Stimulated activated CD4-positive, alpha-beta T cell treated with anti-CD3 and anti-CD28 coated beads, Interleukin-15, amount 100 ng/mL, for 48 hours (primary cell): ENCODE data around the gene PLAC9.
A peak's percentile ranks its signal among the peaks of the same experiment; 100 is the strongest.
"Not testable (repeated sequence)": the region's sequence is repeated elsewhere in the genome, so short reads cannot be mapped to it uniquely, and the experiment has no call there.

ENCODE experiments used
- DNase-seq, 2 donors: peaks; one replicate each; pipeline ENCODE4 v3.0.0-alpha.2; 2020; ENCODE audit warnings: low read depth in 2 of 2

PLAC9 gene

DNA sequence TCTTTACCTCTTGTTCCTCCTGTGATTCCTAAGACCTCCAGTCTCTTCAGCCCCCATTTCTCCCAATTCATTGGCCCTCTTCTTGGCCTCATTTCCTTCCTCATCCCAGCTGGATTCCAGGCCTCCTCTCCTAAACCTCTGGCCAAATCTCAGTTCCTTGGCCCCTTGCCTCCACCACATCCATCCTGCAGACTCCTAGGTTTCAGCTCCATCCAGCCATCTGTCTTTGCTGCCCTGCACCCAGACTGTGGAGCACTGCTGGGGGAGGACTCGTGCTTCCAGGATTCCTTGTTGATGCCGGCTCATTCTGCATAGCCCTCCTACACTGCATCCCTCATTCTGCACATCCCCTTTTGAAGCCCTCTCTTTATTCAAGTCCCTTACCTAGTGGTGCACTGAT, 6.7 kb downstream of the PLAC9 start:
- no peak for DNase-seq

DNA sequence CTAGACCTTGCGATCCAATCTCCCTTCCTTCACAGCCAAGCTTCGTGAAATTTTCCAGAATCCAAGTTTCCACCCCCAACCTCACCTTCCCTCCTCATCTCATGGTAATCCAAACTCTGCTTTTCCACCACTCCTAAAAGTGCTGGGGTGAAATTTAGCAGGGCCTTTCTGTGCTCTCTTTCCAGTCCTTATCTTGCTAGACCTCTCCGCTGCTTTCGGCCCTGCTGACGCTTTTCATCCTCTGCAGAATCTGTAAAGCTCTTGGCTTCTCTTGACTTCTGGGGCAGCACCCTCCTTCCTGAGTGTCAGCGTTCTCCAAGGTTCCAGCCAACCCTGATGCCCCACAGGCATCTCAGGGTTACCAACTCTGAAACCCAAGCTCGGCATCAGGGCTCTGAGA, 7.7 kb downstream of the PLAC9 start:
- no peak for DNase-seq

- DNase-seq = no peak
These were observed 9.3 kb downstream of the PLAC9 start for GRCh38 chr10:80141696-80142460.

DNA sequence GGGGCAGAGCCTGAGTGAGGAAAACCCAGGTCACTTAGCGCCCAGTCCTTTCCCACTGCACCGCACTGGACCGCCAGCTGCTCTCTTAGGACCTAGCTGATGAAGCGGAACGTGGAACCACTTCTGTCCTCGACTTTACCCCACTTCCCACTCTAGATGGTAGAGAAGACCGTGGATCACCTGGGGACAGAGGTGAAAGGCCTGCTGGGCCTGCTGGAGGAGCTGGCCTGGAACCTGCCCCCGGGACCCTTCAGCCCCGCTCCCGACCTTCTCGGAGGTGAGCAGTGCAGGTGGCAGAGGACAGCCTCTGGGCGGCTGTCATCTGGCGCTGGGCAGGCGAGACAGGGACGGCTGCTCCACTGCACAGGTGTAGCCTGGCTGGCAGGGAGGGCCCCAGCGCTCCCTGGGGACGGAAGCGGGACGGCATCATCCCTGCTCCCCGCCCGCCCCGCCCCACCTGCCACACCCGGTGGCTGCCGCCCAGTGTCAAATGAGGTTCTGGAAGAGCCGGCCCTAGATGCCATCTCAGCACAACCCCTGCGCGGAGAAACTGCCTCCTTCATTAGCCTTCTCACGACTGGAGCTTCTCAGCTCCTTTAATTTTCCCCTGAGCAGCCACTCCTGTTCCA, 11.7 kb downstream of the PLAC9 start:
- DNase-seq = peak; percentile 10 to 14

- DNase-seq = no peak
These were observed 12.2 kb downstream of the PLAC9 start for GRCh38 chr10:80144696-80145131.

- DNase-seq = not testable (repeated sequence)
These were observed 13.1 kb downstream of the PLAC9 start for GRCh38 chr10:80145406-80146308.

- no peak for DNase-seq
These were observed 14.4 kb downstream of the PLAC9 start for GRCh38 chr10:80146918-80147317.

DNA sequence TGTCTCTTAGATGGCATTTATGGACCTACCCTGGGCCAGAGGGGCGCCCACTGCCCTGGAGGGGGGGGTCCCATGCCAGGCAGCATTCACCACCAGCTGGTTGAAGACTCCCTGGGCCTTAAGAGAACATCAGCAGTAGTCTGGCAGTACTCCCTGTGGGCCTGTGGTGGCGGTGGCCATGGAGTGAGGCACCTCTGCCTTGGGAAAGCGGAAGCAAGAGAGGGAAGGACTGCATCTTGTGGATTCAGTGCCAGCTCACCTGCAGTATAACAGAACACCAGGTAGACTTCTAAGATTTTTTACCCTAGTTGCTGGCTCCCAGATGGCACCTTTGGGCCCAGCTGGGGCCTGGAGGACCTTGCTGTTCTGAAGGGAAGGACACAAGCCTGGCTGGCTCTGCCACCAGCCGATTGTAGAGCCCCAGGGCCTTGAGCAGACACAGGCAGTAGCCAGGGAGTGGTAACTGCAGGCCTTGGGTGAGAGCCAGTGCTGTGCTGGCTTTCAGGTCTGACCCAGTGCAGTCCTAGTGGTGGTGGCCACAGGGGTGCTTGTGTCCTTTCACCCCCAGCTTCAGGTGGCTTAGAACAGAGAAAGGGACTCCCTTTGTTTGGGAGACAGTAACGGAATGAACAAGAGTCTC, 15.8 kb downstream of the PLAC9 start:
- no peak for DNase-seq

DNA sequence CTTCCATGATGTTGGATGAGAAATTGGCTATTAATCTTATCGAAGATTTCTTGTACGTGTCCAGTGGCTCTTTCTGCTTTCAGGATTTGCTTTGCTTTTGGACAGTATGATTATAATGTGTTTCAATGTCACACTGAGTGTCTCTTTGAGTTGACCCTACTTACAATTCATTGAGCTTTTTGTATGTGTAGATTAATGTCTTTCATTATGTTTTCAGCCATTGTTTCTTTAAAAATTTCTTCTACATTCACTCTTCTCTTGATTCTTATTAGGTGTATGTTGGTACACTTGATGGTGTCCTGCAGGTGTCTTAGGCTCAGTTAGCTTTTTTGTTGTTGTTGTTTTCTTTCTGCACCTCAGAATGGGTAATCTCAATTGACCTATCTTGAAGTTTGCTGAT, 16.6 kb downstream of the PLAC9 start:
- no peak for DNase-seq

DNA sequence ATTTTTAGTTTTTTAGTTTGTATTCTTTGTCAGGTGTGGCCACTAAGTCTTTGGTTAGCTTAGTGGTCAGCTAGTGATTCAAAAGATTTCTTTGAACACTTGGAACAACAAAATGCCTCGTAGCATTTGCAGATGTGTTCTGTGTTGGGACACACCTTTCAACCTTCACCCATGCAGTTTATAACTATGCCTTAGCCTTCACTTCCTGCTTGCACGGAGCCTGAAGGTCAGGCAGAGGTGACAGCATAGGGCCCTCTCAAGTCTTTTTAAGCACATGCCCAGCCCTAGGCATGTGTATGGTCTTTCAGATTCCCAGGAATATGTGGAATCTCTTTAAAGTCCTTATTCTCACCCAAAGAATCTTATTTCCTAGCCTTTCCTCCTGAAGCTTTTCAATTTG, 17.6 kb downstream of the PLAC9 start:
- DNase-seq = no peak

GRCh38 chr10:80152820-80153219, 20.3 kb downstream of the PLAC9 start:
- DNase-seq = no peak

GRCh38 chr10:80153460-80153859, 20.9 kb downstream of the PLAC9 start:
- DNase-seq = no peak

DNA sequence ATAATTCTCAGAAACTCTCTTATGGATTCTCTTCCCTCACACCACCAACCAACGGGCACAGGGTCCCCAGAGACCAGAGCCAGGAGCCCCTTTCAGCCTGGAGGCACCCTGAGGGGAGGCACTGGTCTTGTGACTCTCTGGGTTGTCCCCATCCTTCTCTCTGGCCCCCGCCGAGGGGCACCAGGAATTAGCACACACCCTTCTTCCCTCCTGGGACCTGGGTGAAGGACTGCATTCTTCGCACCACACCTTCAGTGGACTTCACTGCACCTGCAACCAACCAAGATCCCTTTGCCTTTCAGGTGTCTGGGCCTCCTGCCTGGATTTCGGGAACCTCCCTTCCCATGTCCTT, 22.1 kb downstream of the PLAC9 start:
- no peak for DNase-seq

- no peak for DNase-seq
These were observed 22.6 kb downstream of the PLAC9 start for GRCh38 chr10:80154978-80155695.

- no peak for DNase-seq
These were observed 23.2 kb downstream of the PLAC9 start for GRCh38 chr10:80155696-80156215.

- DNase-seq = no peak
These were observed 23.7 kb downstream of the PLAC9 start for GRCh38 chr10:80156216-80156615.

DNA sequence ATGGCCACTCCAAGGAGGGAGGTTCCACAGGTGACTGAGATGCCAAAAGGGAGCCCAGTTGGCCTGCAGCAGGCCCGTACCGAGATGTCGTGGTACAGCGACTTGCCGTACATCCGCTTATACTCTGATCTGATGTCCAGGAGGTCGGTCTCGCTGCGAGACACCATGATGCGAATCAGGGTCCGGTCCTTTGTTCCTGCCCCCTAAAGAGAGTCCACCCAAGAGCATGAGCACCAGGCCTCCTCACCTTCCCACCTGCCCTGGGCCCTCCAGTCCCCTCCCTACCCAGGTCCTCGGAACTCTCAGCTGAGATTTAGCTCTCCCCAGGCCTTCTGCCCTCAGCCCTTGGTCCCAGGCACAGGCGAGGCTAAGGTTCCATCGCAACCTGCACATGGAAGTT, 25.0 kb downstream of the PLAC9 start:
- no peak for DNase-seq

GRCh38 chr10:80158126-80158525, 25.6 kb downstream of the PLAC9 start:
- no peak for DNase-seq

GRCh38 chr10:80158598-80159127, 26.1 kb downstream of the PLAC9 start:
- no peak for DNase-seq

DNA sequence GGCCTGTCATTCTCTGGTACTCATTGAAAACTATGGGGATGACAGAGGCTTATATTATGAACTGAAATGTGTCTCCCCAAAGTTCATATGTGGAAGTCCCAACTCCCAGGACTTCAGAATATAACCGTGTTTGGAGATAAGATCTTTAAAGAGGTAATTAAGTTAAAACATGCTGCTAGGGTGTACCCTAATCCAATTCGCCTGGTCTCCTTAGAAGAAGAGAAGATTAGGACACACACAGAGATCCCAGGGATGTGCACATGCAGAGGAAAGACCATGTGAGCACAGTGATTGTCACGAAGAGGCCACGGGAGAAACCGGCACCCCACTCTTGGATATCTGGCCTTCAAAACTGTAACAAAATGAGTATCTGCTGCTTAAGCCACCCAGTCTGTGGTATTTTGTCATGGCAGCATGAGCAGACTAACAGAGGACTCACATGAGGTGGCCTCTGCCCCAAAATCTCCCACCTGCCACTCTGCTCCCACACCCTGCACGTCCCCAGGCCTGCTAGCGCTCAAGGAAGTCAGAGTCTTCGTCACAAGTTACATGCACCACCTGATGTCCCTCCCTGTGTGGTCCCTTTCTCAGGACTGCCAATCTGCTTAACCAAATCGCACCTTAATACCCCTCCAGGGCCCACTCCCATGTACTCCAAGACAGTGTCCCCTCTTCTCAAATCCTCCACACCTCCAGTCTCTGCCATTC, 26.8 kb downstream of the PLAC9 start:
- DNase-seq = no peak
